ENCODE measurements around the gene KCTD2. TPM values are rescaled to one million over a fixed set of nuclear protein-coding genes. Genes with fewer than 3 reads are reported as not detected.
A peak's percentile ranks its signal among the peaks of the same experiment; 100 is the strongest.

Gene KCTD2
- polyA plus RNA-seq, 2 of the 4 experiments (the other 2 are of a cell fraction), result 18.8 to 31.3 TPM

DNA sequence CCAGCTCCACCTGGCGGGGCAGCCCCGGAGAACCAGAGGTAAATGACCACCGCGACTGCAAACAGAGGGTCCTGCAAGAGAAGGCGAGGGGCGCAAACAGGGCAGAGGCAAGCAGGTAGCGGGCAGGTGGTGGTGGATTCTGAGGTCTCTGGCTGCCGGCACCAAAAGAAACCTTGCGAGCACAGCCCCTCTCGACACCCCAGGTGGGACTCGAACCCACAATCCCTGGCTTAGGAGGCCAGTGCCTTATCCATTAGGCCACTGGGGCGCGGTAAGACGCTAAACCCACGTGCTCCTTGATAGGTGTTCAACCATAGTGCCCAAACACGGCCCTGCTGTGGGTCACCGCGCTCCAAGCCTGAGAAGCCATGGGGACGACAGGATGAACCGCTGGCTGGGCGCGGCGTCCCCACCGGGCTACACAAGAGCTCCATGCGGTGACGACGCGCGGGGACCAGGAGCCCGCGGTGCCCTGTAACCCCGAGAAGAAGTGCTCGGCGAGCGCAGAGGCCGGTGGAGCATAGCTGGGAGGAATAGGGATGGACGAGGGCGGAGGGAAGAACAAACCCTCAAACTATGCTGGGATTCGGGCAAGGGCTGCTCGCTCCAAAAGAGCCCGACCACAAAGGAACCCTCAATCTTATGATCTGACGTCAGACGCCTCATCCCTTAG, 12.7 kb upstream of the KCTD2 start:
- no peak for FAIRE-seq
- DNase-seq (ENCODE audit: low read depth in 1 of 2, low spot score in 1 of 2), result peak; percentile 81 to 97
- Histone ChIP-seq H3K4me1 (peaks cover 30% of the 10 kb centered on the region), H3K9me3 (no peaks in the 10 kb centered on the region), H3K4me2 (peak overlapping the region; percentile 89), H3K27ac (peak overlapping the region; percentile 97), H3K4me3 (peak overlapping the region; percentile 73)
- 3% methylated on average over 38 of the region's 43 CpGs for WGBS (ENCODE audit: missing lambda C conversion rate)
- peak; percentile 57 to 71 for ATAC-seq
- CTCF ChIA-PET, result interaction anchor here (0.6 to 4.5 kb wide), 22 partner anchors 8 to 237 kb away, joined by 3 to 35 read pairs (median 4); partner anchors contain the start of genes ATP5PD, CDR2L, KCTD2 and MIF4GD
- POLR2A ChIA-PET, result interaction anchor here (0.7 to 3.2 kb wide), 12 partner anchors 13 to 722 kb away, joined by 3 to 46 read pairs (median 8); partner anchors contain the start of genes ATP5PD, CDR2L, FDXR and GGA3
- TF ChIP-seq NPAS2 (CRISPR knock-in tag; IDR thresholded peaks at IDR 0.05; ENCODE audit: borderline replicate concordance) (no peak), KDM1A (IDR thresholded peaks at IDR 0.05; ENCODE audit: low read depth) (0 out of 2 replicates have a peak, but pooled peaks have one; percentile 11), EHF (CRISPR knock-in tag; IDR thresholded peaks at IDR 0.05) (peak; percentile 7; the same call in 1 of the 2 replicates), SMC3 (IDR thresholded peaks at IDR 0.05) (no peak), FOSL2 (IDR thresholded peaks at IDR 0.05) (no peak), FOSL2 (CRISPR knock-in tag; IDR thresholded peaks at IDR 0.05) (peak; percentile 28; the same call in 1 of the 2 replicates), TP53 (CRISPR knock-in tag; IDR thresholded peaks at IDR 0.05) (no peak), HEYL (CRISPR knock-in tag; IDR thresholded peaks at IDR 0.05) (no peak), EHMT2 (IDR thresholded peaks at IDR 0.05; ENCODE audit: low read depth) (no peak), RFX5 (IDR thresholded peaks at IDR 0.05) (0 out of 2 replicates have a peak, but pooled peaks have one; percentile 2), HOXB5 (CRISPR knock-in tag; IDR thresholded peaks at IDR 0.05) (peak; percentile 67; the same call in 1 of the 2 replicates), CHD2 (IDR thresholded peaks at IDR 0.05; ENCODE audit: low read length, partially characterized antibody) (no peak), TFCP2L1 (CRISPR knock-in tag; IDR thresholded peaks at IDR 0.05) (no peak), NFE2L2 (conservative IDR thresholded peaks at IDR 0.05; ENCODE audit: low read length) (no peak), RCOR1 (IDR thresholded peaks at IDR 0.05; ENCODE audit: low read depth, low read length) (no peak), RNF2 (IDR thresholded peaks at IDR 0.05; ENCODE audit: borderline replicate concordance, low read depth) (no peak), JUN (IDR thresholded peaks at IDR 0.05) (peak in 1 of 2 experiments; percentile 42; a peak in 2 of 5 replicates), POLR2AphosphoS2 (conservative IDR thresholded peaks at IDR 0.05; ENCODE audit: low read length) (no peak), USF2 (IDR thresholded peaks at IDR 0.05) (peak; percentile 61; the same call in 1 of the 2 replicates), JUNB (IDR thresholded peaks at IDR 0.05) (no peak), NR3C1 (IDR thresholded peaks at IDR 0.05) (no peak), ZFP36 (IDR thresholded peaks at IDR 0.05; ENCODE audit: borderline replicate concordance, partially characterized antibody) (peak; percentile 5), PHF8 (IDR thresholded peaks at IDR 0.05; ENCODE audit: borderline replicate concordance, low read depth) (peak; percentile 94), RARB (CRISPR knock-in tag; IDR thresholded peaks at IDR 0.05) (no peak), BHLHE40 (IDR thresholded peaks at IDR 0.05; ENCODE audit: low read depth, low read length) (no peak), KDM5A (IDR thresholded peaks at IDR 0.05) (no peak), SREBF2 (IDR thresholded peaks at IDR 0.05) (peak; percentile 95), ZNF302 (CRISPR knock-in tag; IDR thresholded peaks at IDR 0.05) (no peak), HOXA7 (CRISPR knock-in tag; IDR thresholded peaks at IDR 0.05) (no peak), FOSB (CRISPR knock-in tag; IDR thresholded peaks at IDR 0.05) (no peak), E2F6 (IDR thresholded peaks at IDR 0.05; ENCODE audit: borderline replicate concordance, low read depth) (0 out of 2 replicates have a peak, but pooled peaks have one; percentile 57), MAFK (IDR thresholded peaks at IDR 0.05; ENCODE audit: partially characterized antibody) (peak; percentile 18), GATA3 (IDR thresholded peaks at IDR 0.05; ENCODE audit: borderline replicate concordance) (peak; percentile 20; the same call in 1 of the 2 replicates), CTCF (IDR thresholded peaks at IDR 0.05) (no peak)
- TF ChIP-seq, protein P1, sequence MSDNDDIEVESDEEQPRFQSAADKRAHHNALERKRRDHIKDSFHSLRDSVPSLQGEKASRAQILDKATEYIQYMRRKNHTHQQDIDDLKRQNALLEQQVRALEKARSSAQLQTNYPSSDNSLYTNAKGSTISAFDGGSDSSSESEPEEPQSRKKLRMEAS (IDR thresholded peaks at IDR 0.05), result peak; percentile 68; the same call in 1 of the 2 replicates
- TF ChIP-seq, protein P2, sequence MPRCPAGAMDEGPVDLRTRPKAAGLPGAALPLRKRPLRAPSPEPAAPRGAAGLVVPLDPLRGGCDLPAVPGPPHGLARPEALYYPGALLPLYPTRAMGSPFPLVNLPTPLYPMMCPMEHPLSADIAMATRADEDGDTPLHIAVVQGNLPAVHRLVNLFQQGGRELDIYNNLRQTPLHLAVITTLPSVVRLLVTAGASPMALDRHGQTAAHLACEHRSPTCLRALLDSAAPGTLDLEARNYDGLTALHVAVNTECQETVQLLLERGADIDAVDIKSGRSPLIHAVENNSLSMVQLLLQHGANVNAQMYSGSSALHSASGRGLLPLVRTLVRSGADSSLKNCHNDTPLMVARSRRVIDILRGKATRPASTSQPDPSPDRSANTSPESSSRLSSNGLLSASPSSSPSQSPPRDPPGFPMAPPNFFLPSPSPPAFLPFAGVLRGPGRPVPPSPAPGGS (IDR thresholded peaks at IDR 0.05), result peak; percentile 2; the same call in 1 of the 3 replicates
- TF ChIP-seq, protein P3, sequence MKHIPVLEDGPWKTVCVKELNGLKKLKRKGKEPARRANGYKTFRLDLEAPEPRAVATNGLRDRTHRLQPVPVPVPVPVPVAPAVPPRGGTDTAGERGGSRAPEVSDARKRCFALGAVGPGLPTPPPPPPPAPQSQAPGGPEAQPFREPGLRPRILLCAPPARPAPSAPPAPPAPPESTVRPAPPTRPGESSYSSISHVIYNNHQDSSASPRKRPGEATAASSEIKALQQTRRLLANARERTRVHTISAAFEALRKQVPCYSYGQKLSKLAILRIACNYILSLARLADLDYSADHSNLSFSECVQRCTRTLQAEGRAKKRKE (CRISPR knock-in tag; IDR thresholded peaks at IDR 0.05; ENCODE audit: low read depth), result no peak
